Caco-2 (cell line): ENCODE data around the gene CHSY3. TPM values are rescaled to one million over a fixed set of nuclear protein-coding genes. Genes with fewer than 3 reads are reported as not detected.

Experiments
- BruUV-seq: library from RNA; stranded (reverse); fragments of 400-500 nt; replicated peaks from 2 replicates; lab custom pipeline; 2021; lab: Mats Ljungman, UMichigan
- CTCF ChIA-PET: fragments of 300-600 bp; sonication (Branson Sonifier 250); formaldehyde crosslinking; loops from one replicate; lab custom pipeline; 2022; ENCODE audit warnings: antibody characterized with exemption; lab: Charles Lee
- POLR2A ChIA-PET: fragments of 300-600 bp; sonication (Branson Sonifier 250); formaldehyde crosslinking; loops from one replicate; lab custom pipeline; 2022; ENCODE audit warnings: antibody characterized with exemption; lab: Charles Lee
- DNase-seq, 2 experiments: peaks; one replicate each; pipeline versions ENCODE4 v3.0.0 to v3.0.0-alpha.2; 2020 to 2022
- H3K27me3 ChIP-seq: replicated peaks from 2 replicates; pipeline ENCODE4 v1.6.0; 2011; ENCODE audit warnings: low read length; ENCODE audit not compliant: control insufficient read depth, insufficient read depth
- H3K36me3 ChIP-seq: 2 replicates; pipeline ENCODE4 v1.5.1; 2011; ENCODE audit warnings: low read length; ENCODE audit not compliant: control insufficient read depth, insufficient read depth
- H3K4me1 ChIP-seq: fragments of 250-450 bp; sonication (Bioruptor Pico); 2 replicates; pipeline ENCODE4 v1.5.1; 2020; ENCODE audit warnings: mild to moderate bottlenecking
- H3K4me3 ChIP-seq: 2 replicates; pipeline ENCODE4 v1.5.1; 2011; ENCODE audit warnings: low read depth, mild to moderate bottlenecking, control low read depth, low read length
- H3K9me3 ChIP-seq: fragments of 250-450 bp; sonication (Bioruptor Pico); 2 replicates; pipeline ENCODE4 v1.5.1; 2020; ENCODE audit warnings: mild to moderate bottlenecking, moderate library complexity
- H3K27ac Mint-ChIP-seq: one replicate; pipeline ENCODE4 v1.8.0; 2022; ENCODE audit warnings: mixed read lengths; ENCODE audit not compliant: unreplicated experiment
- H3K27me3 Mint-ChIP-seq: one replicate; pipeline ENCODE4 v1.8.0; 2022; ENCODE audit warnings: mixed read lengths; ENCODE audit not compliant: insufficient read depth, unreplicated experiment
- H3K36me3 Mint-ChIP-seq: one replicate; pipeline ENCODE4 v1.8.0; 2022; ENCODE audit warnings: mild to moderate bottlenecking, mixed read lengths; ENCODE audit not compliant: insufficient read depth, unreplicated experiment
- H3K4me1 Mint-ChIP-seq: one replicate; pipeline ENCODE4 v1.8.0; 2022; ENCODE audit warnings: low read depth, mixed read lengths; ENCODE audit not compliant: unreplicated experiment
- H3K4me3 Mint-ChIP-seq: one replicate; pipeline ENCODE4 v1.8.0; 2022; ENCODE audit warnings: mild to moderate bottlenecking, moderate library complexity, mixed read lengths; ENCODE audit not compliant: unreplicated experiment
- H3K9me3 Mint-ChIP-seq: one replicate; pipeline ENCODE4 v1.8.0; 2022; ENCODE audit warnings: mixed read lengths; ENCODE audit not compliant: unreplicated experiment
- intact Hi-C: fragments of 100-400 bp; cut with micrococcal nuclease; formaldehyde crosslinking; loops from one replicate; pipeline ENCODE4 v1.10.0; 2022; ENCODE audit not compliant: unreplicated experiment
- total RNA-seq: library from RNA; stranded (reverse); gene quantifications from 2 replicates; pipeline ENCODE4 v1.2.3, GENCODE V29; 2022
- TF ChIP-seq, protein P1 (sequence below), 2 experiments: fragments of 200-600 bp in 1 of 2; IDR thresholded peaks; 1 replicate in 1 of 2; 2 replicates in 1 of 2; pipeline versions ENCODE4 v1.5.1 to v1.8.0; 2011 to 2022; ENCODE audit warnings: antibody characterized with exemption in 1 of 2, control low read depth in 1 of 2, inconsistent platforms in 1 of 2, low read depth in 1 of 2, low read length in 1 of 2, mild to moderate bottlenecking in 1 of 2, moderate library complexity in 1 of 2; ENCODE audit not compliant: insufficient read depth in 1 of 2, severe bottlenecking in 1 of 2, unreplicated experiment in 1 of 2

Gene CHSY3
- total RNA-seq, 1 experiment from 2014 or later = 0.32 TPM

DNA sequence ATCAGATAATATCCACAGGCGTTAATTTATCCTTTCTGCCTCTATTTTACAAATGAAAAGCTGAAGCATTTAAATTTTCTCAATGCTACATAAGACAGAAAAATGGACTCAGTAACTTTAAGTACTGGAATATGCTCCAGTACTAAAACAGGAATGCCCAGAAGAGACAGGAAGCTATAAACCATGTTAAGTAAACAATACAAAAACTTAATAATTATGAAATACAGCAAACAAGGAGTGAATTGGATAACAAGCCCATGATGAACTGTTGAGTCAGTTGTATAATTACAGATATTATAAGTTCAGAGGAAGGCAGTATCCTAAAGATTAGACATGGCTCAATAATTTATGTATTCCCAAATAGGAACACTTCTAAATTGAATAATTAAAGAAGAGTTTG lies 148.5 kb downstream of the CHSY3 start:
- POLR2A ChIA-PET = no interaction called here
- H3K36me3 Mint-ChIP-seq = no peaks in the 10 kb centered on the region
- H3K27ac Mint-ChIP-seq = no peak overlapping the region
- no TSS peak for BruUV-seq
- DNase-seq = no peak
- TF ChIP-seq, protein P1, sequence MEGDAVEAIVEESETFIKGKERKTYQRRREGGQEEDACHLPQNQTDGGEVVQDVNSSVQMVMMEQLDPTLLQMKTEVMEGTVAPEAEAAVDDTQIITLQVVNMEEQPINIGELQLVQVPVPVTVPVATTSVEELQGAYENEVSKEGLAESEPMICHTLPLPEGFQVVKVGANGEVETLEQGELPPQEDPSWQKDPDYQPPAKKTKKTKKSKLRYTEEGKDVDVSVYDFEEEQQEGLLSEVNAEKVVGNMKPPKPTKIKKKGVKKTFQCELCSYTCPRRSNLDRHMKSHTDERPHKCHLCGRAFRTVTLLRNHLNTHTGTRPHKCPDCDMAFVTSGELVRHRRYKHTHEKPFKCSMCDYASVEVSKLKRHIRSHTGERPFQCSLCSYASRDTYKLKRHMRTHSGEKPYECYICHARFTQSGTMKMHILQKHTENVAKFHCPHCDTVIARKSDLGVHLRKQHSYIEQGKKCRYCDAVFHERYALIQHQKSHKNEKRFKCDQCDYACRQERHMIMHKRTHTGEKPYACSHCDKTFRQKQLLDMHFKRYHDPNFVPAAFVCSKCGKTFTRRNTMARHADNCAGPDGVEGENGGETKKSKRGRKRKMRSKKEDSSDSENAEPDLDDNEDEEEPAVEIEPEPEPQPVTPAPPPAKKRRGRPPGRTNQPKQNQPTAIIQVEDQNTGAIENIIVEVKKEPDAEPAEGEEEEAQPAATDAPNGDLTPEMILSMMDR (IDR thresholded peaks at IDR 0.05; ENCODE audit: insufficient read depth in 1 of 2, low read depth in 1 of 2, low read length in 1 of 2, severe bottlenecking in 1 of 2, unreplicated experiment in 1 of 2) = no peak
- H3K4me1 ChIP-seq = no peaks in the 10 kb centered on the region
- CTCF ChIA-PET = no interaction called here
- H3K9me3 ChIP-seq = no peaks in the 10 kb centered on the region
- H3K36me3 ChIP-seq = no peaks in the 10 kb centered on the region
- intact Hi-C loops = no loop called here
- H3K9me3 Mint-ChIP-seq = no peaks in the 10 kb centered on the region
- peaks cover 5% of the 10 kb centered on the region for H3K27me3 Mint-ChIP-seq
- H3K4me3 Mint-ChIP-seq = no peak overlapping the region
- H3K4me3 ChIP-seq = no peak overlapping the region
- H3K27me3 ChIP-seq = no peaks in the 10 kb centered on the region
- H3K4me1 Mint-ChIP-seq = no peaks in the 10 kb centered on the region

DNA sequence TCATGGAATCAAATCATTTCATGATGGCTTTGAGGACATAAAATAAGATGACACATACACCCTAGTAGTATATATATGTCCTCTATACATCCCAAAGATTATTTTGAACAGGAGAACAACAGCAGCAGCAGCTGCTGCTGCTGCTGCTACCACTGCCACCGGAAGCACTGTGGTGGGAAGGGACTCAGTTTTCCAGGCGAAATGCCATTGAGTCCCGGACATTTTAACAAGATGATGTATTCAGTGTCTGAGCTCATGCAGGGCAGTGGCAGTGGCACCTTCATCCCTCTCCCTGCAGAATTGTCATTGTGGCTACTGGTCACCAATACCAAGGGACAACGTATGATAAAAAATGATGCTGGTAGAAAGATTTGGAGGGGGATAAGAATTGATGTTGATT lies 151.3 kb downstream of the CHSY3 start:
- TF ChIP-seq, protein P1 (IDR thresholded peaks at IDR 0.05; ENCODE audit: insufficient read depth in 1 of 2, low read depth in 1 of 2, low read length in 1 of 2, severe bottlenecking in 1 of 2, unreplicated experiment in 1 of 2) = no peak
- H3K36me3 ChIP-seq = no peaks in the 10 kb centered on the region
- Mint-ChIP-seq H3K9me3 (no peaks in the 10 kb centered on the region), H3K27me3 (no peaks in the 10 kb centered on the region), H3K36me3 (no peaks in the 10 kb centered on the region), H3K4me1 (no peaks in the 10 kb centered on the region), H3K27ac (no peak overlapping the region), H3K4me3 (no peak overlapping the region)
- intact Hi-C loops = no loop called here
- ChIA-PET POLR2A (no interaction called here), CTCF (no interaction called here)
- no peaks in the 10 kb centered on the region for H3K9me3 ChIP-seq
- no peaks in the 10 kb centered on the region for H3K27me3 ChIP-seq
- no peak overlapping the region for H3K4me3 ChIP-seq
- no peak for DNase-seq
- no TSS peak for BruUV-seq
- no peaks in the 10 kb centered on the region for H3K4me1 ChIP-seq

DNA sequence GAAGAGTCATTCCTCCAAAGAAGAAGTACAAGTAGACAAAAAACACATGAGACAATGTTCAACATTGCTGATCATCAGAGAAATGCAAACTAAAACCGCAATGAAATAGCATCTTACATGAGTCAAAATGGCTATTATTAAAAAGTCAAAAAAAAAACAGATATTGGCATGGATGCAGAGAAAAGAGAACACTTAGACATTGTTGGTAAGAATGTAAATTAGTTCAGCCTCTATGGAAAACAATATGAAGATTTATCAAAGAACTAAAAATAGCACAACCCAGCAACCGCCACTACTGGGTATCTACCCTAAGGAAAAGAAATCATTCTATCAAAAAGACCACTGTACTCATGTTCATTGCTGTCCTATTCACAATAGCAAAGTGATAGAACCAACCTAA lies 157.5 kb downstream of the CHSY3 start:
- Mint-ChIP-seq H3K4me1 (no peaks in the 10 kb centered on the region), H3K27ac (no peak overlapping the region), H3K9me3 (no peaks in the 10 kb centered on the region), H3K4me3 (no peak overlapping the region), H3K27me3 (no peaks in the 10 kb centered on the region), H3K36me3 (no peaks in the 10 kb centered on the region)
- Histone ChIP-seq H3K9me3 (no peaks in the 10 kb centered on the region), H3K4me3 (no peak overlapping the region), H3K4me1 (no peaks in the 10 kb centered on the region), H3K36me3 (no peaks in the 10 kb centered on the region), H3K27me3 (no peaks in the 10 kb centered on the region)
- intact Hi-C loops = no loop called here
- ChIA-PET CTCF (no interaction called here), POLR2A (no interaction called here)
- no peak for DNase-seq
- no TSS peak for BruUV-seq
- TF ChIP-seq, protein P1 (IDR thresholded peaks at IDR 0.05; ENCODE audit: insufficient read depth in 1 of 2, low read depth in 1 of 2, low read length in 1 of 2, severe bottlenecking in 1 of 2, unreplicated experiment in 1 of 2) = no peak
